ENCODE data around the gene SF3B2. TPM values are rescaled to one million over a fixed set of nuclear protein-coding genes. Genes with fewer than 3 reads are reported as not detected.

SF3B2 gene
- total and polyA plus RNA-seq, 9 of the 15 experiments (the other 6 are each of a cell fraction or from before 2014, with no cell fraction given): 58.3 to 248 (median 157) TPM

DNA sequence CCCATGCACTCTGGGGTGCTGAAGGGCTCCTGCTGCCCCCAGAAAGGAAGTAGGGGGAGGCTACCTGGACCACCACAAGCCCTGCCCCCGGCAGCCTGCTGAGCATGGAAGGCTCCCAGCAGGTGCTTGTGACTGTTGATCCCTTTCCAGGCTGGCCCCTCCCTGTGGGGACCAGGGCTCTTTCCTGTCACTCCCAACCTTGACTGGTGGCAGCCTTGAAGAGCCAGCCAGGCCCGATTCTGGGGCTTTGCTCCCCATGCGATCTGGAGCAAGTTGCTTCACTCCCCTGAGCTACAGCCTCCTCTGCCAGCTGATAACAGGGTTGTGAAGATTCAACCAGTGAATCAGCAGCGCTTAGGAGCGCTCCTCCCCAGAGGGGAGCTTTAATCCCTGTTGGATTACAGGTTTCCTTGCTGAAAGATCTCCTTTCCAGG is 44.9 kb upstream of the SF3B2 start (continued):
- peak; percentile 66 for TF ChIP-seq CEBPG (CRISPR knock-in tag; IDR thresholded peaks at IDR 0.05)
- peak in 1 of 2 experiments; percentile 66; a peak in 2 of 4 replicates for TF ChIP-seq CEBPG (tag; conservative IDR thresholded peaks at IDR 0.05 in 1 of 2, IDR thresholded peaks at IDR 0.05 in 1 of 2)
- no peak for TF ChIP-seq NR1H2 (CRISPR knock-in tag; IDR thresholded peaks at IDR 0.05)
- TF ChIP-seq ZNF41 (CRISPR knock-in tag; conservative IDR thresholded peaks at IDR 0.05): no peak
- no peak for TF ChIP-seq PHTF2 (CRISPR knock-in tag; IDR thresholded peaks at IDR 0.05)
- no peak for TF ChIP-seq NCOA2 (IDR thresholded peaks at IDR 0.05; ENCODE audit: partially characterized antibody in 2 of 2)
- TF ChIP-seq KAT2B (IDR thresholded peaks at IDR 0.05; ENCODE audit: low read depth, low read length): no peak
- no peak for TF ChIP-seq IRF2 (CRISPR knock-in tag; IDR thresholded peaks at IDR 0.05)
- 0 out of 2 replicates have a peak, but pooled peaks have one; percentile 13 for TF ChIP-seq DPF2 (IDR thresholded peaks at IDR 0.05)
- 0 out of 2 replicates have a peak, but pooled peaks have one; percentile 43 for TF ChIP-seq LCOR (CRISPR knock-in tag; IDR thresholded peaks at IDR 0.05)
- TF ChIP-seq CEBPB (tag; IDR thresholded peaks at IDR 0.05): peak; percentile 73
- TF ChIP-seq ZNF24 (IDR thresholded peaks at IDR 0.05): no peak
- TF ChIP-seq SMARCC2 (IDR thresholded peaks at IDR 0.05; ENCODE audit: low read depth): no peak
- 0 out of 2 replicates have a peak, but pooled peaks have one; percentile 18 for TF ChIP-seq CBFA2T3 (IDR thresholded peaks at IDR 0.05)
- TF ChIP-seq E2F3 (CRISPR knock-in tag; IDR thresholded peaks at IDR 0.05): no peak
- TF ChIP-seq, protein P1, sequence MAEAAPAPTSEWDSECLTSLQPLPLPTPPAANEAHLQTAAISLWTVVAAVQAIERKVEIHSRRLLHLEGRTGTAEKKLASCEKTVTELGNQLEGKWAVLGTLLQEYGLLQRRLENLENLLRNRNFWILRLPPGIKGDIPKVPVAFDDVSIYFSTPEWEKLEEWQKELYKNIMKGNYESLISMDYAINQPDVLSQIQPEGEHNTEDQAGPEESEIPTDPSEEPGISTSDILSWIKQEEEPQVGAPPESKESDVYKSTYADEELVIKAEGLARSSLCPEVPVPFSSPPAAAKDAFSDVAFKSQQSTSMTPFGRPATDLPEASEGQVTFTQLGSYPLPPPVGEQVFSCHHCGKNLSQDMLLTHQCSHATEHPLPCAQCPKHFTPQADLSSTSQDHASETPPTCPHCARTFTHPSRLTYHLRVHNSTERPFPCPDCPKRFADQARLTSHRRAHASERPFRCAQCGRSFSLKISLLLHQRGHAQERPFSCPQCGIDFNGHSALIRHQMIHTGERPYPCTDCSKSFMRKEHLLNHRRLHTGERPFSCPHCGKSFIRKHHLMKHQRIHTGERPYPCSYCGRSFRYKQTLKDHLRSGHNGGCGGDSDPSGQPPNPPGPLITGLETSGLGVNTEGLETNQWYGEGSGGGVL (CRISPR knock-in tag; IDR thresholded peaks at IDR 0.05): no peak

All from K562 (cell line).